Kidney epithelial cell (primary cell): ENCODE measurements around the gene RASEF. TPM values are rescaled to one million over a fixed set of nuclear protein-coding genes. Genes with fewer than 3 reads are reported as not detected.
A peak's percentile ranks its signal among the peaks of the same experiment; 100 is the strongest.

Source experiments
- DNase-seq: peaks from one replicate; pipeline ENCODE4 v3.0.0-alpha.2; 2010; ENCODE audit warnings: low read depth
- H3K27me3 ChIP-seq: 2 replicates; pipeline ENCODE4 v1.6.0; 2011; ENCODE audit warnings: low read length; ENCODE audit not compliant: control insufficient read depth, insufficient read depth
- H3K36me3 ChIP-seq: 2 replicates; pipeline ENCODE4 v1.5.1; 2011; ENCODE audit warnings: low read length; ENCODE audit not compliant: control insufficient read depth, insufficient read depth
- H3K4me3 ChIP-seq: 2 replicates; pipeline ENCODE4 v1.5.1; 2011; ENCODE audit warnings: low read depth, mild to moderate bottlenecking, control low read depth, low read length
- CTCF ChIP-seq: IDR thresholded peaks from 2 replicates; pipeline ENCODE4 v1.5.1; 2011; ENCODE audit warnings: mild to moderate bottlenecking, moderate library complexity, low read length, control low read depth, inconsistent platforms; ENCODE audit not compliant: insufficient read depth, poor library complexity, severe bottlenecking
- total RNA-seq: library from RNA; depleted of rRNA; stranded (reverse); fragments of >200 nt; gene quantifications from 2 replicates; pipeline ENCODE4 v1.2.3, GENCODE V29; 2015

The RASEF gene
- total RNA-seq, 1 donor from 2014 or later = 10.2 TPM

- no peak overlapping the region for H3K4me3 ChIP-seq
- no peak for DNase-seq
- no peaks in the 10 kb centered on the region for H3K27me3 ChIP-seq
- TF ChIP-seq CTCF = no peak
- no peaks in the 10 kb centered on the region for H3K36me3 ChIP-seq
Observed at GRCh38 chr9:82972446-82972845, 90.5 kb downstream of the RASEF start.

- Histone ChIP-seq H3K36me3 (no peaks in the 10 kb centered on the region), H3K4me3 (no peak overlapping the region), H3K27me3 (no peaks in the 10 kb centered on the region)
- TF ChIP-seq CTCF = no peak
- DNase-seq = no peak
Observed at GRCh38 chr9:82970359-82970758, 92.6 kb downstream of the RASEF start.

- Histone ChIP-seq H3K4me3 (no peak overlapping the region), H3K27me3 (no peaks in the 10 kb centered on the region), H3K36me3 (no peaks in the 10 kb centered on the region)
- TF ChIP-seq CTCF = no peak
- no peak for DNase-seq
Observed at GRCh38 chr9:82969291-82969690, 93.7 kb downstream of the RASEF start.

- no peak for DNase-seq
- H3K4me3 ChIP-seq = no peak overlapping the region
- no peaks in the 10 kb centered on the region for H3K27me3 ChIP-seq
- H3K36me3 ChIP-seq = no peaks in the 10 kb centered on the region
- TF ChIP-seq CTCF = no peak
Observed at GRCh38 chr9:82968816-82969215, 94.1 kb downstream of the RASEF start.

- no peaks in the 10 kb centered on the region for H3K36me3 ChIP-seq
- DNase-seq = no peak
- H3K4me3 ChIP-seq = no peak overlapping the region
- H3K27me3 ChIP-seq = no peaks in the 10 kb centered on the region
- no peak for TF ChIP-seq CTCF
Observed at GRCh38 chr9:82968388-82968787, 94.6 kb downstream of the RASEF start.

GRCh38 chr9:82961504-82962125, 101.3 kb downstream of the RASEF start:
- TF ChIP-seq CTCF = peak; percentile 86
- no peaks in the 10 kb centered on the region for H3K27me3 ChIP-seq
- H3K36me3 ChIP-seq = no peaks in the 10 kb centered on the region
- H3K4me3 ChIP-seq = no peak overlapping the region
- DNase-seq = peak; percentile 43
